Tibial nerve (tissue), 4 donors: Measurements from ENCODE around the gene TMED1. TPM values are rescaled to one million over a fixed set of nuclear protein-coding genes. Genes with fewer than 3 reads are reported as not detected.

ENCODE experiments used
- DNase-seq, 2 donors: peaks; one replicate each; pipeline ENCODE4 v3.0.0-alpha.2; 2019; ENCODE audit warnings: low spot score in 2 of 2
- H3K27ac ChIP-seq, 4 donors: fragments of 200-600 bp; sonication (generic) in 3 of 4; one replicate each; pipeline ENCODE4 v1.5.1; 2017 to 2019; ENCODE audit warnings: mild to moderate bottlenecking in 1 of 4
- H3K27me3 ChIP-seq, 2 donors: fragments of 200-600 bp; sonication (generic) in 1 of 2; one replicate each; pipeline versions ENCODE4 v1.5.1 to v1.6.0; 2017 to 2019
- H3K36me3 ChIP-seq, 3 donors: fragments of 200-600 bp; sonication (generic); one replicate each; pipeline ENCODE4 v1.5.1; 2018 to 2019
- H3K4me1 ChIP-seq, 4 donors: fragments of 200-600 bp; sonication (generic) in 3 of 4; one replicate each; pipeline ENCODE4 v1.5.1; 2017 to 2019
- H3K4me3 ChIP-seq, 4 donors: fragments of 200-600 bp; sonication (generic) in 3 of 4; one replicate each; pipeline ENCODE4 v1.5.1; 2017 to 2019; ENCODE audit warnings: mild to moderate bottlenecking in 1 of 4, moderate library complexity in 1 of 4
- H3K9me3 ChIP-seq, 4 donors: fragments of 200-600 bp; sonication (generic) in 3 of 4; one replicate each; pipeline ENCODE4 v1.5.1; 2017 to 2019
- CTCF ChIP-seq, 5 experiments: fragments of 200-600 bp in 3 of 5; fragments of 450-650 bp in 2 of 5; sonication (generic) in 3 of 5; IDR thresholded peaks; one replicate each; pipeline ENCODE4 v1.5.1; 2016 to 2019; ENCODE audit warnings: antibody characterized with exemption in 5 of 5, mild to moderate bottlenecking in 3 of 5, moderate library complexity in 2 of 5
- EP300 ChIP-seq, 2 donors: sonication (generic); formaldehyde crosslinking; IDR thresholded peaks; one replicate each; pipeline ENCODE4 v1.6.1; 2017; ENCODE audit warnings: antibody characterized with exemption in 2 of 2, mild to moderate bottlenecking in 1 of 2
- POLR2A ChIP-seq, 2 donors: fragments of 450-650 bp; IDR thresholded peaks; one replicate each; pipeline ENCODE4 v1.6.1; 2017; ENCODE audit warnings: antibody characterized with exemption in 2 of 2, mild to moderate bottlenecking in 2 of 2, moderate library complexity in 2 of 2
- WGBS, 2 donors: methylation state at CpG; one replicate each; pipeline ENCODE4 v1.1.5; 2018; 5-methylcytosine and 5-hydroxymethylcytosine counted together
- total RNA-seq, 4 donors: library from RNA; depleted of rRNA; stranded (reverse); fragments of >200 nt; gene quantifications; one replicate each; pipeline ENCODE4 v1.1.0, GENCODE V29; 2016

The TMED1 gene
- total RNA-seq, 4 donors from 2014 or later = 18.0 to 33.7 (median 29.7) TPM

- Histone ChIP-seq H3K9me3 (no peaks in the 10 kb centered on the region), H3K27ac (peak overlapping the region in 3 of 4 donors; percentile 62 to 90 (median 85)), H3K27me3 (no peaks in the 10 kb centered on the region), H3K36me3 (peaks cover 0 to 96% (median 12%) of the 10 kb centered on the region in 3 donors), H3K4me3 (peak overlapping the region in 2 of 4 donors; percentile 16 to 51), H3K4me1 (peaks cover 0 to 34% (median 0%) of the 10 kb centered on the region in 4 donors)
- 82 to 86% methylated on average over 16 to 19 of the region's 19 CpGs for WGBS, 2 donors
- no peak for DNase-seq
- no peak for TF ChIP-seq CTCF (IDR thresholded peaks at IDR 0.05)
- TF ChIP-seq POLR2A (IDR thresholded peaks at IDR 0.05) = no peak
- TF ChIP-seq EP300 (IDR thresholded peaks at IDR 0.05) = no peak
These were observed 17.5 kb downstream of the TMED1 start for GRCh38 chr19:10818301-10819123.

GRCh38 chr19:10817291-10818038 lies 18.5 kb downstream of the TMED1 start:
- Histone ChIP-seq H3K4me3 (peak overlapping the region; percentile 16 to 51 (median 28)), H3K27me3 (no peaks in the 10 kb centered on the region), H3K4me1 (peaks cover 0 to 43% (median 2%) of the 10 kb centered on the region in 4 donors), H3K27ac (peak overlapping the region; percentile 58 to 90 (median 78)), H3K9me3 (no peaks in the 10 kb centered on the region), H3K36me3 (peaks cover 0 to 97% (median 5%) of the 10 kb centered on the region in 3 donors)
- peak; percentile 73 to 83 for DNase-seq
- 62 to 63% methylated on average over 42 of the region's 42 CpGs for WGBS, 2 donors
- TF ChIP-seq EP300 (IDR thresholded peaks at IDR 0.05) (peak in 1 of 2 donors; percentile 66), POLR2A (IDR thresholded peaks at IDR 0.05) (peak in 1 of 2 donors; percentile 39), CTCF (IDR thresholded peaks at IDR 0.05) (no peak)

GRCh38 chr19:10816691-10817090 lies 19.3 kb downstream of the TMED1 start:
- no peak for DNase-seq
- H3K27ac ChIP-seq = peak overlapping the region; percentile 58 to 90 (median 78)
- H3K4me3 ChIP-seq = peak overlapping the region; percentile 16 to 51 (median 28)
- H3K9me3 ChIP-seq = no peaks in the 10 kb centered on the region
- peaks cover 0 to 43% (median 2%) of the 10 kb centered on the region in 4 donors for H3K4me1 ChIP-seq
- H3K36me3 ChIP-seq = peaks cover 0 to 97% (median 4%) of the 10 kb centered on the region in 3 donors
- 43 to 46% methylated on average over 10 to 11 of the region's 11 CpGs for WGBS, 2 donors
- H3K27me3 ChIP-seq = no peaks in the 10 kb centered on the region
- TF ChIP-seq CTCF (IDR thresholded peaks at IDR 0.05) (no peak), POLR2A (IDR thresholded peaks at IDR 0.05) (no peak), EP300 (IDR thresholded peaks at IDR 0.05) (no peak)

GRCh38 chr19:10815969-10816644 lies 19.9 kb downstream of the TMED1 start:
- Histone ChIP-seq H3K27me3 (no peaks in the 10 kb centered on the region), H3K4me1 (peaks cover 0 to 47% (median 2%) of the 10 kb centered on the region in 4 donors), H3K27ac (peak overlapping the region; percentile 58 to 90 (median 78)), H3K4me3 (peak overlapping the region in 3 of 4 donors; percentile 27 to 51 (median 28)), H3K9me3 (no peaks in the 10 kb centered on the region), H3K36me3 (peaks cover 0 to 97% (median 0%) of the 10 kb centered on the region in 3 donors)
- TF ChIP-seq CTCF (IDR thresholded peaks at IDR 0.05) = no peak
- no peak for TF ChIP-seq EP300 (IDR thresholded peaks at IDR 0.05)
- no peak for TF ChIP-seq POLR2A (IDR thresholded peaks at IDR 0.05)
- 72 to 76% methylated on average over 18 of the region's 21 CpGs for WGBS, 2 donors
- no peak for DNase-seq
